Measurements from ENCODE around the gene LTO1. TPM values are rescaled to one million over a fixed set of nuclear protein-coding genes. Genes with fewer than 3 reads are reported as not detected.

Gene LTO1
- total RNA-seq, 4 donors from 2014 or later: 13.3 to 35.2 (median 22.8) TPM

- no peak for TF ChIP-seq CTCF (IDR thresholded peaks at IDR 0.05; ENCODE audit: low read depth)
Measured at GRCh38 chr11:69692422-69692821, 17.3 kb upstream of the LTO1 start.

GRCh38 chr11:69691463-69691862, 16.3 kb upstream of the LTO1 start:
- TF ChIP-seq CTCF (IDR thresholded peaks at IDR 0.05; ENCODE audit: low read depth): no peak

- no peak for TF ChIP-seq CTCF (IDR thresholded peaks at IDR 0.05; ENCODE audit: low read depth)
Measured at GRCh38 chr11:69689484-69690319, 14.5 kb upstream of the LTO1 start.

GRCh38 chr11:69686856-69687255, 11.7 kb upstream of the LTO1 start:
- TF ChIP-seq CTCF (IDR thresholded peaks at IDR 0.05; ENCODE audit: low read depth): no peak

- TF ChIP-seq CTCF (IDR thresholded peaks at IDR 0.05; ENCODE audit: low read depth): no peak
Measured at GRCh38 chr11:69686452-69686851, 11.3 kb upstream of the LTO1 start.

GRCh38 chr11:69685348-69685747, 10.2 kb upstream of the LTO1 start:
- no peak for TF ChIP-seq CTCF (IDR thresholded peaks at IDR 0.05; ENCODE audit: low read depth)

GRCh38 chr11:69684651-69685050, 9.5 kb upstream of the LTO1 start:
- no peak for TF ChIP-seq CTCF (IDR thresholded peaks at IDR 0.05; ENCODE audit: low read depth)
